Panc1 (cell line): ENCODE data around the gene ARPC4. TPM values are rescaled to one million over a fixed set of nuclear protein-coding genes. Genes with fewer than 3 reads are reported as not detected.

Experiments
- ATAC-seq: fragments of 200-7000 bp; cut with Tn5 transposase; 2 replicates; pipeline ENCODE4 v1.9.1; 2020; ENCODE audit warnings: mild to moderate bottlenecking, moderate library complexity
- BruUV-seq: library from RNA; stranded (reverse); fragments of 400-500 nt; replicated peaks from 2 replicates; lab custom pipeline; 2021; lab: Mats Ljungman, UMichigan
- CTCF ChIA-PET: fragments of 300-600 bp; sonication (Branson Sonifier 250); formaldehyde crosslinking; loops from one replicate; lab custom pipeline; 2022; ENCODE audit warnings: antibody characterized with exemption; lab: Charles Lee
- POLR2A ChIA-PET: fragments of 300-600 bp; sonication (Branson Sonifier 250); formaldehyde crosslinking; loops from one replicate; lab custom pipeline; 2022; ENCODE audit warnings: antibody characterized with exemption; lab: Charles Lee
- DNase-seq: peaks from one replicate; pipeline ENCODE4 v3.0.0-alpha.2; 2010; ENCODE audit warnings: low read depth, low spot score
- H3K27ac ChIP-seq: 2 replicates; pipeline ENCODE4 v1.5.1; 2011; ENCODE audit warnings: mild to moderate bottlenecking, low read length, inconsistent platforms
- H3K27me3 ChIP-seq: fragments of 200-500 bp; sonication (Bioruptor generic); 2 replicates; pipeline ENCODE4 v1.6.0; 2014; ENCODE audit warnings: low read length, inconsistent platforms; ENCODE audit not compliant: control insufficient read depth, insufficient read depth
- H3K36me3 ChIP-seq: fragments of 200-500 bp; sonication (Bioruptor generic); 2 replicates; pipeline ENCODE4 v1.5.1; 2014; ENCODE audit warnings: inconsistent platforms, mild to moderate bottlenecking, low read length, moderate library complexity; ENCODE audit not compliant: control insufficient read depth, insufficient read depth
- H3K4me1 ChIP-seq: 2 replicates; pipeline ENCODE4 v1.5.1; 2011; ENCODE audit warnings: inconsistent platforms, mild to moderate bottlenecking, low read length, moderate library complexity; ENCODE audit not compliant: control insufficient read depth, insufficient read depth
- H3K4me3 ChIP-seq, 2 experiments: 2 replicates each; pipeline ENCODE4 v1.5.1; 2011 to 2012; ENCODE audit warnings: low read depth in 2 of 2, low read length in 2 of 2, mild to moderate bottlenecking in 2 of 2, inconsistent platforms in 1 of 2, moderate library complexity in 1 of 2
- H3K9me3 ChIP-seq: fragments of 200-500 bp; sonication (Bioruptor generic); 2 replicates; pipeline ENCODE4 v1.5.1; 2014; ENCODE audit warnings: low read depth, mild to moderate bottlenecking, inconsistent platforms, low read length, moderate library complexity; ENCODE audit not compliant: control insufficient read depth, insufficient read depth
- CTCF ChIP-seq: fragments of 450-650 bp; IDR thresholded peaks from 2 replicates; pipeline ENCODE4 v1.5.1; 2017; ENCODE audit warnings: mild to moderate bottlenecking
- POLR2AphosphoS5 ChIP-seq: IDR thresholded peaks from 2 replicates; pipeline ENCODE4 v1.6.1; 2012; ENCODE audit warnings: mild to moderate bottlenecking, low read depth, low read length, moderate library complexity
- REST ChIP-seq, 2 experiments: IDR thresholded peaks; 2 replicates each; pipeline ENCODE4 v1.6.1; 2011 to 2012; ENCODE audit warnings: low read depth in 2 of 2, control low read depth in 1 of 2, low read length in 1 of 2, mild to moderate bottlenecking in 1 of 2, moderate library complexity in 1 of 2; ENCODE audit not compliant: insufficient read depth in 1 of 2
- SIN3A ChIP-seq: IDR thresholded peaks from 2 replicates; pipeline ENCODE4 v1.6.1; 2012; ENCODE audit warnings: low read depth, mild to moderate bottlenecking, low read length, moderate library complexity, borderline replicate concordance; ENCODE audit not compliant: insufficient read depth
- TCF7L2 ChIP-seq: IDR thresholded peaks from 2 replicates; pipeline ENCODE4 v1.6.1; 2011; ENCODE audit warnings: mild to moderate bottlenecking, low read depth, low read length, inconsistent platforms
- in situ Hi-C: cut with HindIII; loops from 2 replicates; pipeline ENCODE4 v1.10.0; 2016; ENCODE audit warnings: low sequenced_read_pairs, low pct_unique_long_range_greater_than_20kb
- intact Hi-C: fragments of 100-400 bp; cut with micrococcal nuclease; formaldehyde crosslinking; loops from one replicate; pipeline ENCODE4 v1.10.0; 2022; ENCODE audit not compliant: unreplicated experiment
- total RNA-seq: library from RNA; stranded (reverse); gene quantifications from one replicate; pipeline ENCODE4 v1.2.1, GENCODE V29; 2021; ENCODE audit not compliant: unreplicated experiment

The ARPC4 gene
- total RNA-seq, 1 experiment from 2014 or later, result 117 TPM

GRCh38 chr3:9749645-9750555, 43.0 kb upstream of the ARPC4 start, which contains the start of gene OGG1:
OGG1 (plus strand) TSS chr3:9749952; CDS start chr3:9750287, 335 bp downstream.
- ChIA-PET CTCF (interaction anchor here (1.0 kb wide), 1 partner anchor 23 kb away, joined by 3 read pairs; no protein-coding TSS in a partner anchor), POLR2A (interaction anchor here (0.5 to 0.6 kb wide), 2 partner anchors 13 to 864 kb away, joined by 4 to 10 read pairs; no protein-coding TSS in a partner anchor)
- H3K27ac ChIP-seq, result peak within 1 kb of the TSS; percentile 88
- no peaks in the 10 kb centered on the region for H3K9me3 ChIP-seq
- peaks cover 2% of the 10 kb centered on the region for H3K36me3 ChIP-seq
- peak within 1 kb of the TSS; percentile 90 to 91 for H3K4me3 ChIP-seq
- TF ChIP-seq TCF7L2 (peak; percentile 62), SIN3A (0 out of 2 replicates have a peak, but pooled peaks have one; percentile 29), REST (IDR thresholded peaks at IDR 0.05; ENCODE audit: insufficient read depth in 1 of 2, low read depth in 2 of 2, low read length in 1 of 2) (no peak)
- in situ Hi-C loops (no loop called here), intact Hi-C loops (no loop called here)
- DNase-seq (peak; percentile 85), ATAC-seq (peak; percentile 98)
- H3K4me1 ChIP-seq, result peaks cover 7% of the 10 kb centered on the region; the same call in 1 of the 2 replicates
- BruUV-seq, result TSS peak; percentile 80
- no peaks in the 10 kb centered on the region for H3K27me3 ChIP-seq

- H3K27ac ChIP-seq, result peak overlapping the region; percentile 88
- no peaks in the 10 kb centered on the region for H3K27me3 ChIP-seq
- H3K36me3 ChIP-seq, result peaks cover 2% of the 10 kb centered on the region
- H3K9me3 ChIP-seq, result no peaks in the 10 kb centered on the region
- no peak for DNase-seq
- ChIA-PET POLR2A (no interaction called here), CTCF (no interaction called here)
- no peak for TF ChIP-seq REST (IDR thresholded peaks at IDR 0.05; ENCODE audit: insufficient read depth in 1 of 2, low read depth in 2 of 2, low read length in 1 of 2)
- no peak for TF ChIP-seq CTCF
- TF ChIP-seq POLR2AphosphoS5, result no peak
- no peak for TF ChIP-seq SIN3A
- TF ChIP-seq TCF7L2, result no peak
- no TSS peak for BruUV-seq
- H3K4me3 ChIP-seq, result peak overlapping the region; percentile 90 to 91
- in situ Hi-C loops (no loop called here), intact Hi-C loops (no loop called here)
- H3K4me1 ChIP-seq, result peaks cover 7% of the 10 kb centered on the region; the same call in 1 of the 2 replicates
- no peak for ATAC-seq
These were observed 42.1 kb upstream of the ARPC4 start for GRCh38 chr3:9750556-9751411.
